ENCODE results near the gene PDPK1.
"Not testable (repeated sequence)": the region's sequence is repeated elsewhere in the genome, so short reads cannot be mapped to it uniquely, and the experiment has no call there.

PDPK1 gene

DNA sequence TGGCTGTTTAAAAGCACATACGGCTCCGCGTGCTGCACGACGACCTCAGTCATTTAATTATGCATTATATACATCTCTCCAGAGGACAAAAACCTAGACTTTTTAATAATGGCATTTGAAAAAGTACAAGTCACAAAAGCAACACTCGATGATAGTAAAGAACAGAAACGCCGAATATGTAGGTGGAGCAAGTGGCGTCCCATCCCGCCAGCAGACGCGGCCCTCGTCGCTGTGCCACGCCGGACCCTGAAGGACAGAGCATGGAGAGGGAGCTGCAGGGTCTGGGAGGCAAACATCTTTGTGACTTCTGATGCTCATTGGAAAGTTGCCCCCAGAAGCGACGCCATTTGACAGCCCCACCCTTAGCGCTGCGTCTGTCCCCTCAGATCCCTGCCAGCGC is 38.0 kb downstream of the PDPK1 start:
- H3K27me3 Mint-ChIP-seq; H3K27ac Mint-ChIP-seq; H3K36me3 Mint-ChIP-seq (ENCODE audit: low read depth); DNase-seq; H3K4me1 Mint-ChIP-seq (ENCODE audit: low read depth); H3K9me3 Mint-ChIP-seq; H3K4me3 Mint-ChIP-seq: not testable (repeated sequence)

GRCh38 chr16:2577044-2577443 is 39.2 kb downstream of the PDPK1 start:
- H3K36me3 Mint-ChIP-seq (ENCODE audit: low read depth); H3K27ac Mint-ChIP-seq; H3K4me3 Mint-ChIP-seq; H3K9me3 Mint-ChIP-seq; DNase-seq; H3K4me1 Mint-ChIP-seq (ENCODE audit: low read depth); H3K27me3 Mint-ChIP-seq: not testable (repeated sequence)

GRCh38 chr16:2578905-2579304 is 41.1 kb downstream of the PDPK1 start:
- not testable (repeated sequence) for H3K27ac Mint-ChIP-seq, DNase-seq, H3K4me3 Mint-ChIP-seq

GRCh38 chr16:2580143-2580542 is 42.3 kb downstream of the PDPK1 start:
- not testable (repeated sequence) for H3K9me3 Mint-ChIP-seq; DNase-seq; H3K36me3 Mint-ChIP-seq (ENCODE audit: low read depth); H3K4me3 Mint-ChIP-seq; H3K4me1 Mint-ChIP-seq (ENCODE audit: low read depth); H3K27me3 Mint-ChIP-seq; H3K27ac Mint-ChIP-seq

More at GRCh38 chr16:2578905-2579304, 41.1 kb downstream of the PDPK1 start:
- H3K27me3 Mint-ChIP-seq; H3K36me3 Mint-ChIP-seq (ENCODE audit: low read depth); H3K9me3 Mint-ChIP-seq; H3K4me1 Mint-ChIP-seq (ENCODE audit: low read depth): not testable (repeated sequence)

- not testable (repeated sequence) for H3K4me3 Mint-ChIP-seq; H3K9me3 Mint-ChIP-seq; DNase-seq; H3K27me3 Mint-ChIP-seq; H3K27ac Mint-ChIP-seq; H3K4me1 Mint-ChIP-seq (ENCODE audit: low read depth)
- H3K36me3 Mint-ChIP-seq (ENCODE audit: low read depth) = peaks cover 10% of the 10 kb centered on the region
These were observed 43.0 kb downstream of the PDPK1 start for GRCh38 chr16:2580818-2581217.

DNA sequence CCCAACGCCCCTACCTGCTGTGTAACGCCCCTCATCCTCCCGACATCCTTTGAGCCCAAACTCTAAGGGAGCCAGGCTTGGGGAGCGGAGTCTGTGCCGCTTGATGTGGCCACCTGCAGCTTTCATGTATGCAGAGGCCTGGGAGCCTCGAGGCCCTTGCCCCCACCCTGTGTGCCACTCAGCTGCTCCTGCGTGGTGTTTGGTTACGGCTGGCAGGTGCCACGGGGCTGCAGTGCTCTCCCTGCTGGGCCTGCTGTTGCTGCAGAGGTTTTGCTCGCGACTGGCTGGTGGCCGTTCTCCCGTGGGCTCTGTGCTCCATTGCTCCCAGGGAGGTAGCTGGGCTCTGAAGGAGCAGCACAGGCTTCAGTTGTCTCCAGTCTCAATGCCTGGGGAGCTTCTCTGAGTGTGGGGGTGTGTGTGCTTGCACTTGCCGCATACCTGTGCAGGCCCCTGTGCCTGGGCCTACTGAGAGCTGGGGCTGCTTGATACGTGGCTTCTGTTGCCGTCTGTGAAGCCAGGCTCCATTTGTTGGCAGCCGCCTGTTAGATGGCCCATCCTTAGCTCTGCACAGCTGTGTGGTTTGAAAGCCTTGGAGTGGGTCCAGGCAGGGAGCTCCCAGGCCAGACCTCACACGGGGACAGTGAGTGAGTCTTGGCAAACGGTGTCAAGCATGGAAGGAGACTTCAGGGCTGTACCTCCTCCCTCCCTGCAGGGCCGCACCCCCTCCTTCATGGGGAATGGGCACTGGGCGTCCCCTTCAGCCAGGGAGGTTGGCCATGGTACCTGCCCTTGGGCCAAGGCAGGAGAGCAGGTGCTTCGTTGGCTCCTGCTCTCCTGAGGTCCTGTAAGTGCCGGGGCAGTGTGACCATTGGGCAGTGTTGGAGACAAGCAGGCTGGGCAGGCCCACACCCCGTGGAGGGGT is 47.2 kb downstream of the PDPK1 start:
- H3K4me1 Mint-ChIP-seq (ENCODE audit: low read depth) = peaks cover 4% of the 10 kb centered on the region
- DNase-seq = no peak
- no peaks in the 10 kb centered on the region for H3K27me3 Mint-ChIP-seq
- H3K27ac Mint-ChIP-seq = no peak overlapping the region
- H3K4me3 Mint-ChIP-seq = no peak overlapping the region
- H3K9me3 Mint-ChIP-seq = no peaks in the 10 kb centered on the region
- peaks cover 48% of the 10 kb centered on the region for H3K36me3 Mint-ChIP-seq (ENCODE audit: low read depth)

DNA sequence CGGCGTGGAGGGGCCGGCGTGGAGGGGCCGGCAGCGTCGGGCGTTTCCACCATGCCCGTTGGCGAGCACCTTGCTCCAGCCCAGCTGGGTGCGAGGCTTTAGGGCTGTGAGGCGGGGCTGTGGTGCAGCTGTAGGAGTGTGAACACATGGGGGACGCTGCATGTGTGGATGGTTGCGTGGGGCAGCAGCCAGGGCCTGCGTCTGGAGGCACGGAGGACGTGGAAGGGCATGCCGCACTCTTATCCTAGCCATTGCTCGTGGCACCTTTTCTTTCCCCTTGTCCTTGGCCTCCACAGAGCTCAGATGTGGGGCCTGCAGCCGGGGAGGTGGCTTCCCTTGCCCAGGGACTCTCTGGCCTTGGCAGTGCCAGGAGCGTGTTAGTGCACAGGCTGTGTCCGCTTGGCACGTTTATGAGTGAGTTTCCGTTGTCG is 47.8 kb downstream of the PDPK1 start:
- H3K4me1 Mint-ChIP-seq (ENCODE audit: low read depth) = peaks cover 10% of the 10 kb centered on the region
- no peaks in the 10 kb centered on the region for H3K9me3 Mint-ChIP-seq
- H3K4me3 Mint-ChIP-seq = no peak overlapping the region
- no peak overlapping the region for H3K27ac Mint-ChIP-seq
- peaks cover 54% of the 10 kb centered on the region for H3K36me3 Mint-ChIP-seq (ENCODE audit: low read depth)
- no peaks in the 10 kb centered on the region for H3K27me3 Mint-ChIP-seq
- DNase-seq = no peak

DNA sequence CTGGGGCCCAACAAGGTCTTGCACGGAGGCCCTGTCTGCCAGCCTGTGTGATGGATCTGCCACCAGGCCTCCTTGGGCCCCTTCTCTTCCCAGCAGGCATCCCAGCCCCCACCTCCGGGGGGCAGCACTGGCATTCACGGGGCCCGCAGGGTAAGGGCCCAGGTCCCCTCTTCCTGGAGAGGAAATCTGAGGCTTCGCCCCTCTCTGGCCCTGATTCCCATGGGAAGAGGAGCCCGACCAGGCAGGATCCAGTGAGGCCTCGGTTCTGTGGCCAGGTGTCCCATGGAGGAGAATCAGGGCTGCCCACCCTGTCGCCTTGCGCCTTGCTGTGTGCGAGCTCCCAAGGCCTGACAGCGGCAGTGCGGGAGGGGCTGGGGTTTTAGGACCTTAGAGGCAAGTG is 48.4 kb downstream of the PDPK1 start:
- no peak overlapping the region for H3K27ac Mint-ChIP-seq
- H3K4me3 Mint-ChIP-seq = no peak overlapping the region
- H3K4me1 Mint-ChIP-seq (ENCODE audit: low read depth) = peaks cover 13% of the 10 kb centered on the region
- H3K27me3 Mint-ChIP-seq = no peaks in the 10 kb centered on the region
- DNase-seq = no peak
- no peaks in the 10 kb centered on the region for H3K9me3 Mint-ChIP-seq
- peaks cover 56% of the 10 kb centered on the region for H3K36me3 Mint-ChIP-seq (ENCODE audit: low read depth)

DNA sequence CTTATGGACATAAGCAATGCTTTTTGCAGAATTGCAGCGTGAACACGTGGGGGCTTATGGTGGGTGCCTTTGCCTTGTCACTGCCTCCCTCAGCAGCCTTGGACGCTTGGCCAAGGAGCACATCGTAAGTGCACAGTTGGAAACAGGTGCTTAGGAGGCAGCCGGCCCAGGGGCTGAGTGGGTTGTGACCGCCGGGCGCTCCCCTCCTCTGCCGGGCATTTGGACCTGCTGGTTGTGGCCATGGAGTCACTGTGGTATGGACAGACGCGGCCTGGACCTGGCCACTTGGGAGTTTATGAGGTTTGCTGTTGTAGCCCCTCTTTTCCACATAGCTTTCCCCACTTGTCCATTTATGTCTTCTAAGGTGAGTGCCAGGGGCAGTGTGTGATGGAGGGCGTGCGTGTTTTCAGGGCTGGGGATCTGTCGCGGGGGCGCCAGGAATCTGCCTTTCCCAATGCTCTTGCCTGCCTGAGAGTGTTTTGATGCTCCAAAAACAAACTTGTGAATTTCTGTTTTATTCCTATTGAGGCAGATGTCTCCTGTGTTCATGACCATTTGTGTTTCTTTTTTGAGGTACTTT is 49.2 kb downstream of the PDPK1 start:
- Mint-ChIP-seq H3K4me1 (ENCODE audit: low read depth) (peaks cover 18% of the 10 kb centered on the region), H3K27me3 (no peaks in the 10 kb centered on the region), H3K27ac (peak overlapping the region; percentile 11), H3K36me3 (ENCODE audit: low read depth) (peaks cover 59% of the 10 kb centered on the region), H3K4me3 (no peak overlapping the region), H3K9me3 (no peaks in the 10 kb centered on the region)
- no peak for DNase-seq

DNA sequence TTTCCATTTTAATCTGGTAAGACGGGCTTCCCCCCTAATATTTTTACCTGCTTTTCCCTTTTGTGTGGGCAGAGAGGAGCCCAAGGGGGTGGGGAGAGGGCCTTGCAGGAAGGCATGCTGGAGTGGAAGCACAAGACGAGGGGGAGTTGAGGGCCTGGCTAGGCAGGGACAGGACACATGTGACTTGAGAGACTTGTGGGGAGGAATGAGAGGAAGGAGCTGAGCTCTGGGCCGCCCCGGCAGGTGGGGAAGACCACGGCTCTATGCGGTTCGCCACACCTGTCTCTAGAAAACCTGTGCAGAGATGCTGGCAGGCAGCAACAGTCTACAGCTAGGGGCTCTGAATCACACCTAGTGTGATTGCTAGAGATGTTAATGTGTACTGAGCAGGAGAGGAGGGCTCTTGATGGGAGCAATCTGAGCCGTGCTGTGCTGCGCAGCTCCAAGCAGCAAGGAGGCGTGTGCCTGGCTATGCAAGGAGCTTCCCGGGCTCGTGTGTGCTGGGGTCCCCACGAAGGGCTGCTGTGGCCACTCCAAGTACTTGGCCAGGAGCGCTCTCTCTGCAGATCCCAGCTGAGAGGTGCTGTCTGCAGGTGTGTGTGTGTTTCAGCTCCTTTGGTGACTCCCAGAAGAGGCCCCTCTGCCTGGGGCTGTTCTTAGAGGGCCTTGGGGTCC is 50.2 kb downstream of the PDPK1 start:
- H3K9me3 Mint-ChIP-seq = no peaks in the 10 kb centered on the region
- no peak overlapping the region for H3K4me3 Mint-ChIP-seq
- peak overlapping the region; percentile 38 for H3K27ac Mint-ChIP-seq
- DNase-seq = no peak
- H3K27me3 Mint-ChIP-seq = no peaks in the 10 kb centered on the region
- H3K36me3 Mint-ChIP-seq (ENCODE audit: low read depth) = peaks cover 70% of the 10 kb centered on the region
- peaks cover 28% of the 10 kb centered on the region for H3K4me1 Mint-ChIP-seq (ENCODE audit: low read depth)

GRCh38 chr16:2591476-2592240 is 53.8 kb downstream of the PDPK1 start:
- H3K4me1 Mint-ChIP-seq (ENCODE audit: low read depth) = peaks cover 42% of the 10 kb centered on the region

GRCh38 chr16:2592786-2593185 is 55.0 kb downstream of the PDPK1 start:
- H3K27me3 Mint-ChIP-seq = no peaks in the 10 kb centered on the region
- peaks cover 42% of the 10 kb centered on the region for H3K4me1 Mint-ChIP-seq (ENCODE audit: low read depth)
- H3K27ac Mint-ChIP-seq = peak overlapping the region; percentile 81
- no peak overlapping the region for H3K4me3 Mint-ChIP-seq
- peaks cover 83% of the 10 kb centered on the region for H3K36me3 Mint-ChIP-seq (ENCODE audit: low read depth)
- H3K9me3 Mint-ChIP-seq = no peaks in the 10 kb centered on the region
- DNase-seq = no peak

More at GRCh38 chr16:2591476-2592240, 53.8 kb downstream of the PDPK1 start:
- Mint-ChIP-seq H3K36me3 (ENCODE audit: low read depth) (peaks cover 83% of the 10 kb centered on the region), H3K9me3 (no peaks in the 10 kb centered on the region), H3K27me3 (no peaks in the 10 kb centered on the region), H3K4me3 (no peak overlapping the region), H3K27ac (peak overlapping the region; percentile 77)
- no peak for DNase-seq

DNA sequence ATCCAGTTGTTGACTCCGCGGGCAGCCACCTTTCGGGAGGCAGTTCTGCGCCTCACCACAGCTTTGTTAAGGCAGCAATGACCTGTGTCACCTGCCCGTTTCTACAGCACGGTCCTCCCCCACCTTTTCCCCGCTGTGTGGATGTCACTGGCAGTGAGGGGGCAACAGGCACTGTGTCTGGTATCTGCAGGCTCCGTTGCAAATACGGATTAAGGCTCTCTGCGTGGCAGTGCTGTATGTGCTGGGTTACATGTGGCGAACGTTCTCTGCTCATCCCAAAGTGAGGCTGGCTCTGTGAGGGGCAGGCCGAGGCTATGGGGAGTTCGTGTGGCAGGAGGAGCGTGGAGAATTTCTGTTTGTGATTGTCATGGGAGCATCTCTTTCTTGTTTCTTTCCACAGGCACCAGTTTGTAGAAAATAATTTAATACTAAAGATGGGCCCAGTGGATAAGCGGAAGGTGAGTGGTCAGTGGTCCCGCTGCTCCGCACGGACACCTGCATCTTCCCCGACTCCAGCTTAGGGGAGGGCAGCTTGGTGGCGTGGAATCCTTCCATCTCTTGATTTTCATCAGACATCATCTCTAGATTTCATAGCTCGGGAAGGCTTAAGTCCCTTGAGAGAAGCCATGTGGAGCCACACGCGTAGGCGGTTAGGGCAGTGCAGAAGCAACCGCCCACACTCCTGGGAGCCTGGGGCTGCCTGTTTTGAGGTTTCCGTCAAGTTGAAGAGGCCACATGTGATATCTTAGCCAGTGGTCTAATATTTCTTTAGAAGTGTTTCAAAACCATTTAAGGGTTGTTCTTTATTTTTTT is 57.8 kb downstream of the PDPK1 start:
- Mint-ChIP-seq H3K9me3 (no peaks in the 10 kb centered on the region), H3K27ac (peak overlapping the region; percentile 60)

More for the DNA sequence above, 57.8 kb downstream of the PDPK1 start:
- DNase-seq = no peak
- Mint-ChIP-seq H3K4me1 (ENCODE audit: low read depth) (peaks cover 31% of the 10 kb centered on the region), H3K27me3 (no peaks in the 10 kb centered on the region), H3K4me3 (no peak overlapping the region), H3K36me3 (ENCODE audit: low read depth) (peaks cover 69% of the 10 kb centered on the region)
